Esophagus squamous epithelium (tissue), 4 donors: ENCODE results near the gene TESMIN.
A peak's percentile ranks its signal among the peaks of the same experiment; 100 is the strongest.

ENCODE experiments used
- CTCF ChIP-seq, 6 experiments: fragments of 450-650 bp in 4 of 6; fragments of 200-600 bp in 2 of 6; sonication (generic) in 2 of 6; IDR thresholded peaks; one replicate each; pipeline ENCODE4 v1.5.1; 2016 to 2019; ENCODE audit warnings: antibody characterized with exemption in 6 of 6, mild to moderate bottlenecking in 4 of 6, moderate library complexity in 4 of 6
- POLR2A ChIP-seq, 4 donors: fragments of 450-650 bp; IDR thresholded peaks; one replicate each; pipeline ENCODE4 v1.6.1; 2017; ENCODE audit warnings: antibody characterized with exemption in 4 of 4, mild to moderate bottlenecking in 4 of 4, moderate library complexity in 3 of 4

GRCh38 chr11:68798221-68798813, 47.0 kb upstream of the TESMIN start:
- TF ChIP-seq CTCF (IDR thresholded peaks at IDR 0.05) = peak; percentile 14 to 49 (median 32)
- TF ChIP-seq POLR2A (IDR thresholded peaks at IDR 0.05) = no peak
